K562 (cell line): ENCODE data around the gene SAMM50. TPM values are rescaled to one million over a fixed set of nuclear protein-coding genes. Genes with fewer than 3 reads are reported as not detected.

ENCODE experiments used
- BDP1 ChIP-seq: IDR thresholded peaks from 3 replicates; pipeline ENCODE4 v1.6.1; 2011; ENCODE audit not compliant: insufficient read length, insufficient read depth
- C11orf30 ChIP-seq: fragments of 450-650 bp; IDR thresholded peaks from 2 replicates; pipeline ENCODE4 v1.6.1; 2016; ENCODE audit warnings: low read depth, mild to moderate bottlenecking
- CBX3 ChIP-seq, 2 experiments: IDR thresholded peaks; 1 replicate in 1 of 2; 2 replicates in 1 of 2; pipeline ENCODE4 v1.6.1; 2012; ENCODE audit warnings: inconsistent platforms in 2 of 2, low read length in 2 of 2, borderline replicate concordance in 1 of 2, control low read depth in 1 of 2
- CBX8 ChIP-seq: fragments of 200-600 bp; sonication (generic); IDR thresholded peaks from 2 replicates; pipeline ENCODE4 v1.6.1; 2012; ENCODE audit warnings: borderline replicate concordance, mixed run types, low read depth, mild to moderate bottlenecking, moderate library complexity, mixed read lengths, low read length, control low read depth, inconsistent platforms; ENCODE audit not compliant: poor library complexity, severe bottlenecking; ENCODE audit errors: extremely low read depth
- ELF1 ChIP-seq: fragments of 200-800 bp; sonication (Bioruptor generic); IDR thresholded peaks from 2 replicates; pipeline ENCODE4 v1.6.1; 2016; ENCODE audit warnings: missing genetic modification characterization, missing compliant biosample characterization
- EP300 ChIP-seq: IDR thresholded peaks from 2 replicates; pipeline ENCODE4 v1.6.1; 2012; ENCODE audit warnings: low read length, improper control_type of control experiment
- EP400 ChIP-seq: fragments of 450-650 bp; IDR thresholded peaks from 2 replicates; pipeline ENCODE4 v1.6.1; 2017; ENCODE audit warnings: antibody characterized with exemption, mild to moderate bottlenecking, moderate library complexity
- EWSR1 ChIP-seq: fragments of 450-650 bp; IDR thresholded peaks from 2 replicates; pipeline ENCODE4 v1.6.1; 2018; ENCODE audit warnings: borderline replicate concordance, mild to moderate bottlenecking, low read depth, moderate library complexity; ENCODE audit not compliant: partially characterized antibody
- FOXM1 ChIP-seq, 2 experiments: fragments of 450-650 bp in 1 of 2; sonication (generic) in 1 of 2; formaldehyde crosslinking in 1 of 2; IDR thresholded peaks; 2 replicates each; pipeline versions ENCODE4 v1.6.1 to v1.9.0; 2017 to 2022; ENCODE audit warnings: low read depth in 2 of 2, mild to moderate bottlenecking in 2 of 2, missing genetic modification reagents in 1 of 2, moderate library complexity in 1 of 2
- GATA2 ChIP-seq: sonication (generic); formaldehyde crosslinking; IDR thresholded peaks from 2 replicates; pipeline ENCODE4 v1.4.0; 2020; ENCODE audit warnings: mild to moderate bottlenecking, missing genetic modification reagents
- GTF2B ChIP-seq: IDR thresholded peaks from 2 replicates; pipeline ENCODE4 v1.6.1; 2011; ENCODE audit not compliant: insufficient read length; ENCODE audit errors: extremely low read depth
- JUND ChIP-seq, 2 experiments: IDR thresholded peaks; 2 replicates in 1 of 2; 3 replicates in 1 of 2; pipeline ENCODE4 v1.6.1; 2011; ENCODE audit warnings: borderline replicate concordance in 2 of 2, low read depth in 2 of 2, low read length in 2 of 2, improper control_type of control experiment in 1 of 2, missing biosample characterization in 1 of 2, missing genetic modification characterization in 1 of 2, missing genetic modification reagents in 1 of 2
- MECOM ChIP-seq: fragments of 250-450 bp; sonication (Bioruptor Pico); IDR thresholded peaks from 2 replicates; pipeline ENCODE4 v1.8.0; 2022; ENCODE audit warnings: inconsistent platforms
- MTA2 ChIP-seq: fragments of 450-650 bp; IDR thresholded peaks from 2 replicates; pipeline ENCODE4 v1.6.1; 2016; ENCODE audit warnings: low read depth
- PTTG1 ChIP-seq: fragments of 450-650 bp; IDR thresholded peaks from 2 replicates; pipeline ENCODE4 v1.6.1; 2016; ENCODE audit warnings: low read depth, mild to moderate bottlenecking, missing genetic modification characterization, missing compliant biosample characterization
- RBFOX2 ChIP-seq: fragments of 200-400 bp; formaldehyde crosslinking; IDR thresholded peaks from 2 replicates; pipeline ENCODE4 v1.6.1; 2017; ENCODE audit warnings: low read depth, mild to moderate bottlenecking, low read length, moderate library complexity
- RCOR1 ChIP-seq, 2 experiments: IDR thresholded peaks; 2 replicates each; pipeline ENCODE4 v1.6.1; 2012; ENCODE audit warnings: low read depth in 2 of 2, low read length in 2 of 2, borderline replicate concordance in 1 of 2, improper control_type of control experiment in 1 of 2
- RHOXF2B ChIP-seq: fragments of 250-450 bp; sonication (Bioruptor Pico); conservative IDR thresholded peaks from 2 replicates; pipeline ENCODE4 v1.5.1; 2021
- RUNX1 ChIP-seq: sonication (generic); IDR thresholded peaks from 2 replicates; pipeline ENCODE4 v1.6.1; 2016; ENCODE audit warnings: antibody characterized with exemption, low read depth
- SRSF3 ChIP-seq: fragments of 200-400 bp; formaldehyde crosslinking; IDR thresholded peaks from 2 replicates; pipeline ENCODE4 v1.6.1; 2016; ENCODE audit warnings: mild to moderate bottlenecking, low read length, moderate library complexity; ENCODE audit not compliant: insufficient read depth
- STAT5A ChIP-seq: IDR thresholded peaks from 2 replicates; pipeline ENCODE4 v1.6.1; 2012; ENCODE audit warnings: low read length, inconsistent platforms, borderline replicate concordance
- TBP ChIP-seq: optimal IDR thresholded peaks from 2 replicates; pipeline ENCODE3; 2011; ENCODE audit warnings: low read depth, low read length, improper control_type of control experiment
- ZC3H11A ChIP-seq: IDR thresholded peaks from 2 replicates; pipeline ENCODE4 v1.6.1; 2012; ENCODE audit warnings: low read depth, low read length, improper control_type of control experiment
- ZNF212 ChIP-seq: fragments of 450-650 bp; formaldehyde crosslinking; IDR thresholded peaks from 2 replicates; pipeline ENCODE4 v1.4.0; 2020; ENCODE audit warnings: mild to moderate bottlenecking
- ZNF24 ChIP-seq: fragments of 450-650 bp; IDR thresholded peaks from 2 replicates; pipeline ENCODE4 v1.6.1; 2016
- ZNF589 ChIP-seq: fragments of 200-800 bp; sonication (Bioruptor generic); IDR thresholded peaks from 2 replicates; pipeline ENCODE4 v1.6.1; 2016; ENCODE audit warnings: low read depth, missing genetic modification characterization, missing compliant biosample characterization
- ZNF644 ChIP-seq: fragments of 200-800 bp; sonication (Bioruptor generic); IDR thresholded peaks from 2 replicates; pipeline ENCODE4 v1.6.1; 2016; ENCODE audit warnings: low read depth, missing genetic modification characterization, missing compliant biosample characterization
- ZNF668 ChIP-seq: fragments of 250-450 bp; sonication (Bioruptor Pico); IDR thresholded peaks from 2 replicates; pipeline ENCODE4 v1.8.0; 2022; ENCODE audit warnings: mild to moderate bottlenecking, inconsistent platforms
- polyA plus RNA-seq, 8 experiments: library from polyadenylated mRNA; depleted of rRNA in 4 of 8; stranded (reverse) in 5 of 8; unstranded in 3 of 8; fragments of >200 nt; fragmentation: Nextera tagmentation in 2 of 8; fragmentation: Illumina TruSeq in 1 of 8; extraction: Ambion mirVana in 2 of 8; extraction: Trizol in 1 of 8; gene quantifications; 2 replicates each; pipeline versions ENCODE4 v1.2.1 to v1.2.3, GENCODE V29; 2011 to 2014; ENCODE audit warnings: inconsistent platforms in 1 of 8, missing spikeins in 1 of 8
- total RNA-seq, 7 experiments: library from RNA; depleted of rRNA in 6 of 7; stranded (reverse); fragments of >200 nt in 6 of 7; fragmentation: Illumina TruSeq in 2 of 7; extraction: Trizol in 2 of 7; gene quantifications; 2 replicates each; pipeline versions ENCODE4 v1.2.1 to v1.2.3, GENCODE V29; 2011 to 2021; ENCODE audit warnings: low replicate concordance in 1 of 7
- TF ChIP-seq, protein P1 (sequence below): fragments of 250-450 bp; sonication (Bioruptor Pico); IDR thresholded peaks from 2 replicates; pipeline ENCODE4 v1.6.1; 2021; ENCODE audit warnings: mild to moderate bottlenecking
- TF ChIP-seq, protein P2 (sequence below), 2 experiments: fragments of 450-650 bp in 1 of 2; sonication (generic) in 1 of 2; formaldehyde crosslinking; conservative IDR thresholded peaks; 2 replicates each; pipeline versions ENCODE4 v1.4.0 to v1.8.1; 2020 to 2022; ENCODE audit warnings: mild to moderate bottlenecking in 1 of 2, missing genetic modification reagents in 1 of 2

SAMM50 gene
- total and polyA plus RNA-seq, 9 of the 15 experiments (the other 6 are each of a cell fraction or from before 2014, with no cell fraction given): 14.6 to 49.3 (median 38.1) TPM

GRCh38 chr22:43985532-43985931 is 30.3 kb downstream of the SAMM50 start (continued):
- TF ChIP-seq CBX3 (IDR thresholded peaks at IDR 0.05; ENCODE audit: borderline replicate concordance in 1 of 2, low read length in 2 of 2) (no peak), RCOR1 (IDR thresholded peaks at IDR 0.05; ENCODE audit: borderline replicate concordance in 1 of 2, low read depth in 2 of 2, low read length in 2 of 2) (peak in 1 of 2 experiments; percentile 64; a peak in 1 of 4 replicates), ZNF668 (CRISPR knock-in tag) (no peak), RUNX1 (no peak), SRSF3 (no peak), RBFOX2 (no peak), ZNF24 (no peak), EP300 (no peak), GATA2 (CRISPR knock-in tag) (no peak), MECOM (CRISPR knock-in tag) (no peak), MTA2 (no peak), ZNF589 (no peak), ZNF212 (CRISPR knock-in tag) (no peak), ZC3H11A (no peak), PTTG1 (tag) (no peak), C11orf30 (peak; percentile 97), RHOXF2B (CRISPR knock-in tag) (no peak), ZNF644 (no peak), EP400 (peak; percentile 57), ELF1 (tag) (peak; percentile 73), EWSR1 (no peak), TBP (no peak), STAT5A (no peak), GTF2B (no peak), FOXM1 (IDR thresholded peaks at IDR 0.05; ENCODE audit: low read depth) (no peak), FOXM1 (CRISPR knock-in tag; IDR thresholded peaks at IDR 0.05; ENCODE audit: low read depth) (no peak), JUND (IDR thresholded peaks at IDR 0.05; ENCODE audit: borderline replicate concordance, low read depth, low read length) (peak; percentile 57; the same call in 1 of the 2 replicates), JUND (tag; IDR thresholded peaks at IDR 0.05; ENCODE audit: borderline replicate concordance, low read depth, low read length) (no peak; the same call in 2 of the 3 replicates), BDP1 (no peak), CBX8 (no peak)
- TF ChIP-seq, protein P1, sequence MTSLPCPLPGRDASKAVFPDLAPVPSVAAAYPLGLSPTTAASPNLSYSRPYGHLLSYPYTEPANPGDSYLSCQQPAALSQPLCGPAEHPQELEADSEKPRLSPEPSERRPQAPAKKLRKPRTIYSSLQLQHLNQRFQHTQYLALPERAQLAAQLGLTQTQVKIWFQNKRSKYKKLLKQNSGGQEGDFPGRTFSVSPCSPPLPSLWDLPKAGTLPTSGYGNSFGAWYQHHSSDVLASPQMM (CRISPR knock-in tag): no peak
- TF ChIP-seq, protein P2, sequence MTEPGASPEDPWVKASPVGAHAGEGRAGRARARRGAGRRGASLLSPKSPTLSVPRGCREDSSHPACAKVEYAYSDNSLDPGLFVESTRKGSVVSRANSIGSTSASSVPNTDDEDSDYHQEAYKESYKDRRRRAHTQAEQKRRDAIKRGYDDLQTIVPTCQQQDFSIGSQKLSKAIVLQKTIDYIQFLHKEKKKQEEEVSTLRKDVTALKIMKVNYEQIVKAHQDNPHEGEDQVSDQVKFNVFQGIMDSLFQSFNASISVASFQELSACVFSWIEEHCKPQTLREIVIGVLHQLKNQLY (CRISPR knock-in tag; conservative IDR thresholded peaks at IDR 0.05): no peak
